ENCODE measurements around the gene CCDC85B.
"Not testable (repeated sequence)": the region's sequence is repeated elsewhere in the genome, so short reads cannot be mapped to it uniquely, and the experiment has no call there.

Gene CCDC85B

DNA sequence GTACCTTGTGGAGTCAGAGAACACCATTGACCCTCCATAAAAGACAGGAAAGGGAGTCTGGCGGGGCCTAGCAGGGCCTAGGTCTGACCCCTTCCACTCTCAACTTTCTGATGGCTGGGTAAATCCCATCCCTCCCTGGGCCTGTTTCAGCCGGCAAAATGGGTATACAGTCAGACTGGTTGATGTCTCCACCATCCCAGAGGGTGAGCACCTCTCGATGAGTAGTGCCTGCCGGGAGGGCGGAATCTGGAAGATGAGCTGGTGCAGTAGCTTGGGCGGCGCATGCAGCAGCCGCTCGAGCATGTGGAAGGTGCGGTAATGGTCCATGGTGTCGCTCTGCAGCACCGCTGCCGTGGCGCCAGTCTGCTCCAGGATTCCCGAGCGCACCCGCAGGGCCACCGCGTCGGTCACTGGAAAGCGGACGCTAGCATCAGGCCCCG is 2.7 kb upstream of the CCDC85B start:
- no peak for DNase-seq (ENCODE audit: low read depth)

- peak; percentile 92 for DNase-seq (ENCODE audit: low read depth)
Observed at GRCh38 chr11:65888163-65888814, 2.2 kb upstream of the CCDC85B start, which contains the start of gene FIBP. TSS of gene FIBP (minus strand) at chr11:65888471. CDS start at chr11:65888418, 53 bp downstream.

DNA sequence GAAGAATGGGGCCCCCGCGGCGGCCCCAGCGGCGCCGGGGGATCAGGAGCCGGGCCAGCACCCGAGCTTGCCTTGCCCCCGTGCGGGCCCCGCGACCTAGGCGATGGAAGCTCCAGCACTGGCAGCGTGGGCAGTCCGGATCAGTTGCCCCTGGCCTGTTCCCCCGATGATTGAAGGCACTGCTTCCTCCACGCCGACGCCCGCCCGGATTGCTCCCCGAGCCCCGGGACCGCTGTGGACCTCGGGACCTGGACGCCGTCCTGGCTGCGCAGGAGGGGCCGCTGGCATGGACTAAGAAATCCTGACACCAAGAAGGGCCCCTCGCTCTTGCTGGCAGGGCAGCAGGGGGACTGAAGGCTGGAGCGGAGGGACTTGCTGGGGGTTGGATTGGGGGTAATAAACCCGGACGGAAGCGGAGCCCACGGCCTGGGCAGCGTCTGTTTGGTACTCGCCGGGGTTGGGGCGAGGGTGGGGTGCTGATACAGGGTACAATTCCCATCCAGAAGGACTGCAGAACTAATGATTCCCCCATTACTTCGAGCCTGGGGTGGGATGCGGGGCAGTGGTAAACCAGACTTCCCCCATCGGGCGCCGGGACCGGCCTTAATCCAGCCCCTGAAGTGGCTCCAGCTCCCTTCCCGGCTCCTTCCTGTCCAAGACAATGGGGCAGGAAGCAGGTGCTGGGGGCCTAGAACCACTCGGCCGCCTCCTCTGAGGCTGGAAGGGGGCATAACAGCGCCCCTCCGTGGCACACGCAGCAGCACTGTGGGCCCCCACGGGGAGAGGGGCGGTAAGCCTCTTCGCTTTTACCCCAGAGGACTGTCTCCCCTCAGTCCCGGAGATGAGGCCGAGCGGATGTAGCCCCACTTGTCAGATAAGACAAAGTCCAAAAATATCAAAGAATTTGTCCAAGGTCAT is 1.0 kb downstream of the CCDC85B start:
- DNase-seq (ENCODE audit: low read depth), result no peak

- not testable (repeated sequence) for DNase-seq (ENCODE audit: low read depth)
Observed at GRCh38 chr11:65892137-65892540, 1.7 kb downstream of the CCDC85B start.

- DNase-seq (ENCODE audit: low read depth), result no peak
Observed at GRCh38 chr11:65892661-65893317, 2.3 kb downstream of the CCDC85B start.

GRCh38 chr11:65894034-65894591 is 3.6 kb downstream of the CCDC85B start:
- DNase-seq (ENCODE audit: low read depth), result no peak

- no peak for DNase-seq (ENCODE audit: low read depth)
Observed at GRCh38 chr11:65895482-65895981, 5.1 kb downstream of the CCDC85B start.

GRCh38 chr11:65896034-65896999 is 5.8 kb downstream of the CCDC85B start:
- no peak for DNase-seq (ENCODE audit: low read depth)

DNA sequence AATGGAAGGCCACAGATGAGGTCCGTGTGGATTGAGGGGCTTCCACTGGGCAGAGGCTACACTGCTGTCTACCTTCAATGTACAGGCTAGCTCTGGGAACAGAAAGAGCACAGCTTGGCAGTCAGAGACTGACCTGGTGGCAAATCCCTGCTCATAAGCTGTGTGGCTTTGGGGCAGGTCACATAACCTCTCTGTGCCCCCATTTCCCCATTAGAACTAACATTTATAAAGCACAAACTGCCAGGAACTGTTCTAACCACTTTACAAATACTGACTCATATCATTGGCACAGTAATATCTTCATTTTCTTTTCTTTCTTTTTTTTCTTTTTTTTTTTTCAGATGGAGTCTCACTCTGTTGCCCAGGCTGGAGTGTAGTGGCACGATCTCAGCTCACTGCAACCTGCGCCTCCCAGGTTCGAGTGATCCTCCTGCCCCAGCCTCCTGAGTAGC is 6.6 kb downstream of the CCDC85B start:
- no peak for DNase-seq (ENCODE audit: low read depth)

DNA sequence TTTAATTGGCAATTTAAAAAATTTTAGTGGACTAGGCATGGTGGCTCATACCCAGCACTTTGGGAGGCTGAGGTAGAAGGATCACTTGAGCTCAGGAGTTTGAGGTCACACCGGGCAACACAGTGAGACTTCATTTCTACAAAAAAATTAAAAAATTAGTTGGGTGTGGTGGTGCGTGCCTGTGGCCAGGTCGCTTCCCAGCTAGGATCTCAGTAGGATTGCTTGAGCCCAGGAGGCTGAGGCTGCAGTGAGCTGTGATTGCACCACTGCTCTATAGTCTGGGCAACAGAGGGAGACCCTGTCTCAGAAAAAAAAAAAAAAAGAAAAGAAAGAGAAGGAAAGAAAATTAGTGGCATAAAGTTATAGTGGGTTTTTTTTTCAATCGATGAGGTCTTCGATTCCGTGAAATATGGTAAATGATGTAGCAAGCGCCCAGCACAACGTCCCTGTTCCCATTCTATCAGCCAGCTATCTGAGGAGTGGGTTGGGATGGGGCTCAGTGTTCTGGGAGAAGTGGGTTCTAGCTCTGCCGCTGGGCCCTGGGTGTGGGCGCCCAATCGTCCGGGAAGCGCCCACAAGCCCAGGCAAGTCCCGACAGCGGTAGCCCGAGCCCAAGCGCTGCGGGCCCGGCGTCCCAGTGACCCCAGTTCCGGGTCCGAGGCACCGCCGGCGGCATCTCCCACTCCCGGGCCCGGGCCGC is 8.3 kb downstream of the CCDC85B start:
- DNase-seq (ENCODE audit: low read depth), result no peak

- DNase-seq (ENCODE audit: low read depth), result peak; percentile 67
Observed at GRCh38 chr11:65899356-65900124, 9.1 kb downstream of the CCDC85B start.

DNA sequence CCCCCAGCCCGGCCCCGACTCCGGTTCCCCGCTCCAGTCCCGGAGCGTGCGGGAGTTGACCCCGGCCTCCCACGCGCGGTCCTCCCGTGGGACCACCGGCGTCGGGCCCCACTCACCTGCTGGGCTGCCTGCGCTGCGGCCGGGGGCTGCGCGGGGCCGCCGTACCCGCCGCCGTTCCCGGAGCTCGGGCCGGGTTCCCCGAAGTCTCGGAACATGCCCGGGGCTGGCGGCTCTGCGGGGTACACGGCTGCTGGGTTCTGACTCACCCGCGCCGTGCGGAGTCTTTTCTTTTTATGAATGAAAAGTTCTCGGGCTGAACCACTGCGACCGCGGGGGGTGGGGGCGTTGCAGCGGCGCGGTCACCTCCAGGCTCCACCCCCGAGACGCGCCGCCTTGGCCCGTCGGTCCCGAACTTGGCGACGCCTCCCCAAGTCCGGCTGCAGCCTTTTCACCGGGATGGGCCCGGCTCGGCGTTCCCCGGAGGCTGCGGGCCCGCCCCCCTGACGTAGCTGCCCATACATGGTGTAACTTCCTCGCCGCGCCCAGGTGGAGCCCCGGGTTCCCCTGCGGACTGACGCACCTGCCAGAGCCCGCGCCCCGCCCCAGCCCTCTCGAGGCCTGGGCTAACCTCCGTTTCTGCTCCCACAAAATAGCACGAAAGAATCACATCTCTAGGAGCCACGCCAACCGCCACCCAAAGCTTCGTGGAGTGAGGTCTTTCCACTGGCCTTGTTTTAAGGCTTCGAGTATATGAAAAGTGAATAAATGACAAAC is 9.8 kb downstream of the CCDC85B start, which contains the start of gene FOSL1:
TSS of gene FOSL1 (minus strand) at position 264 of the 774 bp plus-strand sequence. CDS start at position 215, 49 bp downstream.
- DNase-seq (ENCODE audit: low read depth), result peak; percentile 91

DNA sequence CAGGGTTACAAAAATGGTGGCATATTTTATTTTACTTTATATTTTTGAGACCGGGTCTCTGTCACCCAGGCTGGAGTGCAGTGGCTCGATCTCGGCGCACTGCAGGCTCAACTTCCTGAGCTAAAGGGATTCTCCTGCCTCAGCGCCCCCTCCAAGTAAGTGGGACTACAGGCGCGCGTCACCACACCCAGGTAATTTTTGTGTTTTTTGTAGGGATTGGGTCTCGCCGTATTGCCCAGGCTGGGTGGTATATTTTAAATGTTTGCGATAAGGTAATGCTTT is 10.4 kb downstream of the CCDC85B start:
- DNase-seq (ENCODE audit: low read depth), result no peak

DNA sequence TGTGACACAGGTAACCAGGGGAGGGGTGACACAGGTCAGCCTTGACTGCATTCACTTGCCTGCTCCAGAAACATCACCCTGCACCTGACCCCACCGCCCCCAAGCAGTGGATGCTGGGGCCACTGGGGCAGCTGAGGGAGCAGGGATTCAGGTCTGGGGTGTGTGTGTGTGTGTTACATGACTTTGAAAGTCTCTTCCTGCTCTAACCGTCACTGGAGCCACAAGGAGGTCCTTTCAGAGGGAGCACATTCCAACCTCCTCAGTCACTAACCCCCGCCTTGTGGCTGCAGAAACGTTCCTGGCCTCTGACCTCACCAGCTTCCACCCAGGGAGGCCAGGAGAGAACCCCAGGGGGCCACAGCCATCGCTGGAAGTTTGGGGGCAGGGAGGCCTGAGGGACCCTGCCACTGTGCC is 12.6 kb downstream of the CCDC85B start:
- DNase-seq (ENCODE audit: low read depth), result no peak

- DNase-seq (ENCODE audit: low read depth), result no peak
Observed at GRCh38 chr11:65903715-65904114, 13.2 kb downstream of the CCDC85B start.

- no peak for DNase-seq (ENCODE audit: low read depth)
Observed at GRCh38 chr11:65906602-65907001, 16.1 kb downstream of the CCDC85B start.

GRCh38 chr11:65907878-65908277 is 17.4 kb downstream of the CCDC85B start:
- DNase-seq (ENCODE audit: low read depth), result no peak

GRCh38 chr11:65911682-65912568 is 21.5 kb downstream of the CCDC85B start:
- no peak for DNase-seq (ENCODE audit: low read depth)
